A549 (cell line): Measurements from ENCODE around the gene SORD. TPM values are rescaled to one million over a fixed set of nuclear protein-coding genes. Genes with fewer than 3 reads are reported as not detected.
"Not testable (repeated sequence)": the region's sequence is repeated elsewhere in the genome, so short reads cannot be mapped to it uniquely, and the experiment has no call there.

Experiments used
- ATAC-seq, 2 experiments: fragments of 200-7000 bp in 1 of 2; fragments of >200 bp in 1 of 2; cut with Nextera tagmentation in 1 of 2; cut with Tn5 transposase in 1 of 2; 3 replicates each; pipeline versions ENCODE4 v1.8.0 to v1.9.1; 2018 to 2020; ENCODE audit warnings: mild to moderate bottlenecking in 1 of 2, moderate library complexity in 1 of 2
- CTCF ChIA-PET: fragments of 300-600 bp; sonication (Branson Sonifier 250); formaldehyde crosslinking; extraction: SDS; loops from one replicate; lab custom pipeline; 2021; ENCODE audit warnings: antibody characterized with exemption, inconsistent platforms; lab: Yijun Ruan, JAX
- POLR2A ChIA-PET: fragments of 350-600 bp; formaldehyde crosslinking; extraction: SDS; loops from one replicate; lab custom pipeline; 2021; ENCODE audit warnings: antibody characterized with exemption, inconsistent platforms; lab: Yijun Ruan, JAX
- DNase-seq, 2 experiments: peaks; one replicate each; pipeline versions ENCODE4 v3.0.0 to v3.0.0-alpha.2; 2011 to 2016; ENCODE audit warnings: low read depth in 1 of 2, low spot score in 1 of 2
- FAIRE-seq: peaks from 2 replicates; lab custom pipeline; 2011; peaks lifted over from hg19 to GRCh38; lab: Jason Lieb, UNC
- H3K27ac ChIP-seq, 2 experiments: fragments of >200 bp; sonication (Bioruptor Twin); formaldehyde crosslinking; 3 replicates each; pipeline ENCODE4 v1.5.1; 2016 to 2017
- H3K4me1 ChIP-seq: fragments of >200 bp; sonication (Bioruptor Twin); formaldehyde crosslinking; 3 replicates; pipeline ENCODE4 v1.6.1; 2016
- H3K4me2 ChIP-seq: fragments of >200 bp; sonication (Bioruptor Twin); formaldehyde crosslinking; 3 replicates; pipeline ENCODE4 v1.6.1; 2016
- H3K4me3 ChIP-seq: fragments of >200 bp; sonication (Bioruptor Twin); formaldehyde crosslinking; 3 replicates; pipeline ENCODE4 v1.5.1; 2016
- H3K9me3 ChIP-seq: fragments of >200 bp; sonication (Bioruptor Twin); formaldehyde crosslinking; 3 replicates; pipeline ENCODE4 v1.6.1; 2016
- HEYL ChIP-seq: fragments of 250-450 bp; sonication (Bioruptor Pico); IDR thresholded peaks from 2 replicates; pipeline ENCODE4 v1.8.0; 2021; ENCODE audit warnings: mild to moderate bottlenecking, moderate library complexity
- HOXB5 ChIP-seq: fragments of 250-450 bp; sonication (Bioruptor Pico); IDR thresholded peaks from 2 replicates; pipeline ENCODE4 v1.5.0; 2020; ENCODE audit warnings: mild to moderate bottlenecking, moderate library complexity
- NPAS2 ChIP-seq: fragments of 250-450 bp; sonication (Bioruptor Pico); IDR thresholded peaks from 2 replicates; pipeline ENCODE4 v1.8.0; 2022; ENCODE audit warnings: mild to moderate bottlenecking, moderate library complexity, borderline replicate concordance
- RAD21 ChIP-seq, 2 experiments: fragments of >200 bp in 1 of 2; sonication (Bioruptor Twin) in 1 of 2; formaldehyde crosslinking in 1 of 2; IDR thresholded peaks in 1 of 2; conservative IDR thresholded peaks in 1 of 2; 2 replicates in 1 of 2; 3 replicates in 1 of 2; pipeline ENCODE4 v1.6.1; 2012 to 2018; ENCODE audit warnings: inconsistent platforms in 1 of 2
- SMC3 ChIP-seq: fragments of >200 bp; sonication (Bioruptor Twin); formaldehyde crosslinking; IDR thresholded peaks from 3 replicates; pipeline ENCODE4 v1.6.1; 2018; ENCODE audit warnings: inconsistent platforms
- TFCP2L1 ChIP-seq: fragments of 250-450 bp; sonication (Bioruptor Pico); IDR thresholded peaks from 2 replicates; pipeline ENCODE4 v1.5.0; 2021; ENCODE audit warnings: mild to moderate bottlenecking
- WGBS: methylation state at CpG from one replicate; pipeline ENCODE4 v1.1.6; 2017; ENCODE audit errors: missing lambda C conversion rate; 5-methylcytosine and 5-hydroxymethylcytosine counted together
- polyA plus RNA-seq, 4 experiments: library from polyadenylated mRNA; depleted of rRNA in 3 of 4; stranded (reverse); fragments of >200 nt; fragmentation: RNase III in 1 of 4; extraction: RNeasy Plus Mini Kit Qiagen cat#74134 plus additional on column Dnase treatment in 1 of 4; gene quantifications; 2 replicates in 3 of 4; 3 replicates in 1 of 4; pipeline ENCODE4 v1.2.3, GENCODE V29; 2011 to 2017
- TF ChIP-seq, protein P1 (sequence below): fragments of >200 bp; sonication (Bioruptor Twin); formaldehyde crosslinking; IDR thresholded peaks from 3 replicates; pipeline ENCODE4 v1.5.1; 2016
- TF ChIP-seq, protein P2 (sequence below): fragments of >200 bp; sonication (Bioruptor Twin); formaldehyde crosslinking; IDR thresholded peaks from 2 replicates; pipeline ENCODE4 v1.6.1; 2016

The SORD gene
- polyA plus RNA-seq, 2 of the 4 experiments (the other 2 are of a cell fraction), result 37.6 to 49.8 TPM

DNA sequence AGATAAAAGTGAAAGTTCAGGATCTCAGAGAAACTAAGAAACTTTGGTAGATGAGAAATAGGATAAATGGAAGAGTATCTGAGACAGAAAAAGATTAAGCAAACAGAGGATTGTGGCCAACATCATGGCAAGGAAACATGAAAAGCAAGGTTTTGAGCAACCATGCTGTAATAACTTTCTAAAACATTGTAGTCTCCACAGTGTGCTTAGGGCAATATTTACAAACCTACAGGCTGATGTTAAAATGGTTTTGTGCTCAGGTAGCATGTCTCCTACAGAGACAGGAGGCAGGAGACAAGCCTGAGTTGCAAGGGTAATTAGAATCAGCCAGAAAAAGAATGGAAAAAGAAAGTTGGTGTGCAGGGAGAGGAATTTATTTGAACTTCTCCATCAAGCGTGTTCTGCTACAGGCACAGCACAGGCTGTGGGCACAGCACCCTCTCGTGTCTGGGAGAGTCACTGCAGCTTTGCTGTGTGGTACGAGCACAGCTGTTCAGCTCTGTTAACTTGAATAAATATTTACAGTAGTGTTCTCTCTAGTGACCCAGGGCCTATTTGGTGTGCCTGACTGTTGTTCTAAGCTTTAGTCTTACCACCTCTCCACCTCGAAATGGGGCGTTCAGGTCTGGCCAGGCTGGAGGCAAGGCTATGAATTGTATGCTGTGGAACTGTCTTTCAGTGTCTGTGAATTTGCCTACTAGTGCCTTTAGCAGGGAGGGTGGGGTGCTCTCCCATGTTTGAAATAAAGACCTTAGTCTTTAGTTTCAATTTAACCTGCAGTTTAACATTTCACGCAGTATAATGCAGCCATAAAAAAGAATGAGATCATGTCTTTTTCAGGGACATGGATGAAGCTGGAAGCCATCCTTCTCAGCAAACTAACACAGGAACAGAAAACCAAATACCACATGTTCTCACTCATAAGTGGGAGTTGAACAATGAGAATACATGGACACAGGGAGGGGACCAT lies 14.1 kb downstream of the SORD start:
- H3K9me3 ChIP-seq, H3K27ac ChIP-seq, H3K4me3 ChIP-seq, FAIRE-seq, H3K4me2 ChIP-seq, H3K4me1 ChIP-seq, POLR2A ChIA-PET: not testable (repeated sequence)
- 24% methylated on average over 6 of the region's 6 CpGs for WGBS
- DNase-seq (peak; percentile 14 to 55), ATAC-seq (peak; percentile 94 to 95)
- TF ChIP-seq, protein P1, sequence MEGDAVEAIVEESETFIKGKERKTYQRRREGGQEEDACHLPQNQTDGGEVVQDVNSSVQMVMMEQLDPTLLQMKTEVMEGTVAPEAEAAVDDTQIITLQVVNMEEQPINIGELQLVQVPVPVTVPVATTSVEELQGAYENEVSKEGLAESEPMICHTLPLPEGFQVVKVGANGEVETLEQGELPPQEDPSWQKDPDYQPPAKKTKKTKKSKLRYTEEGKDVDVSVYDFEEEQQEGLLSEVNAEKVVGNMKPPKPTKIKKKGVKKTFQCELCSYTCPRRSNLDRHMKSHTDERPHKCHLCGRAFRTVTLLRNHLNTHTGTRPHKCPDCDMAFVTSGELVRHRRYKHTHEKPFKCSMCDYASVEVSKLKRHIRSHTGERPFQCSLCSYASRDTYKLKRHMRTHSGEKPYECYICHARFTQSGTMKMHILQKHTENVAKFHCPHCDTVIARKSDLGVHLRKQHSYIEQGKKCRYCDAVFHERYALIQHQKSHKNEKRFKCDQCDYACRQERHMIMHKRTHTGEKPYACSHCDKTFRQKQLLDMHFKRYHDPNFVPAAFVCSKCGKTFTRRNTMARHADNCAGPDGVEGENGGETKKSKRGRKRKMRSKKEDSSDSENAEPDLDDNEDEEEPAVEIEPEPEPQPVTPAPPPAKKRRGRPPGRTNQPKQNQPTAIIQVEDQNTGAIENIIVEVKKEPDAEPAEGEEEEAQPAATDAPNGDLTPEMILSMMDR, result peak; percentile 58
- TF ChIP-seq SMC3 (peak; percentile 70), RAD21 (conservative IDR thresholded peaks at IDR 0.05 in 1 of 2, IDR thresholded peaks at IDR 0.05 in 1 of 2) (peak; percentile 59 to 72)
- CTCF ChIA-PET, result interaction anchor here (0.6 to 2.9 kb wide), 9 partner anchors 8 to 74 kb away, joined by 3 to 12 read pairs (median 4); partner anchors contain the start of gene SORD

DNA sequence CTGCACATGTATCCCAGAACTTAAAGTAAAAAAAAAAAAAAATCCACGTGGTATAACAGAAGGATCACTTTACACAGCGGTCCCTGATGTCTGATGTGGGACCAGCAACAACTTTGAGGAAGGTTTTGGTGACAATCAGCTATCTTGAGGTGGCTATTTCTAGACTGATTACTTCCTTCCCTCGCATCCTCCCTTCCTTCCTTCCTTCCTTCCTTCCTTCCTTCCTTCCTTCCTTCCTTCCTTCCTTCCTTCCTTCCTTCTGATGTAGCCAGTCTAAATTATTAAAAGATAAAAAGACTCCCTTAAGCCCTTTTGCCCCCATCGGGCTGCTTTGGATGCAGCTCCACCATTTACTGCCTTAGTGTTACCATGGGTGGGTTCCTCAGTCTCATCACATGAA lies 14.9 kb downstream of the SORD start:
- 71% methylated on average over 4 of the region's 4 CpGs for WGBS
- H3K27ac ChIP-seq, result no peak overlapping the region
- TF ChIP-seq HEYL (CRISPR knock-in tag), result no peak
- no peak for TF ChIP-seq TFCP2L1 (CRISPR knock-in tag)
- no peak for TF ChIP-seq NPAS2 (CRISPR knock-in tag)
- TF ChIP-seq, protein P2, sequence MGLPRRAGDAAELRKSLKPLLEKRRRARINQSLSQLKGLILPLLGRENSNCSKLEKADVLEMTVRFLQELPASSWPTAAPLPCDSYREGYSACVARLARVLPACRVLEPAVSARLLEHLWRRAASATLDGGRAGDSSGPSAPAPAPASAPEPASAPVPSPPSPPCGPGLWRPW, result no peak
- no peak for TF ChIP-seq SMC3
- TF ChIP-seq HOXB5 (CRISPR knock-in tag), result no peak
- POLR2A ChIA-PET, result no interaction called here
- H3K4me2 ChIP-seq, result no peak overlapping the region
- H3K4me1 ChIP-seq, result no peaks in the 10 kb centered on the region
- no peak overlapping the region for H3K4me3 ChIP-seq
- DNase-seq (no peak), ATAC-seq (no peak), FAIRE-seq (no peak)
- no peaks in the 10 kb centered on the region for H3K9me3 ChIP-seq
- CTCF ChIA-PET, result interaction anchor here (1.5 to 2.9 kb wide), 4 partner anchors 10 to 71 kb away, joined by 3 to 12 read pairs (median 8); no protein-coding TSS in a partner anchor

DNA sequence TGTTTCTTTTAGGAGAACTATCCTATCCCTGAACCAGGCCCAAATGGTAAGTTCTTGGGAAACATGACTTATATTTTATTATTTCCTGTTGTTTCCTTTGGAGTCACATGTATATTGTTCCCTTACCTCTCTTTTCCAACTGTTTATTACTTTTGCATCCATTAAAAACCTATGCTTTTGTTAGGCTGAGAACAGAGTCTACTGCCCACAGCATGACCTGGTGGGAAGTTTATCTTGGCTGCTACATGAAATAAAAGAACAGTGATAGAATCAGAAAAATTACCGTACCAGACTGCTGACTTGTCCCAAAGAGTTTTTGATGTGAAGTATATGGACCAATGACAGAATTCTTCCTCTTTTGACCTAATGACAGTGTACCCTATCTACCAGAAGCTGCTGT lies 17.4 kb downstream of the SORD start:
- H3K4me2 ChIP-seq, DNase-seq, H3K9me3 ChIP-seq, H3K4me1 ChIP-seq, ATAC-seq, H3K27ac ChIP-seq, FAIRE-seq, H3K4me3 ChIP-seq, POLR2A ChIA-PET: not testable (repeated sequence)
- CTCF ChIA-PET, result interaction anchor here (1.2 kb wide), 1 partner anchor 17 kb away, joined by 3 read pairs; no protein-coding TSS in a partner anchor
- 88% methylated on average over 1 of the region's 1 CpG for WGBS

DNA sequence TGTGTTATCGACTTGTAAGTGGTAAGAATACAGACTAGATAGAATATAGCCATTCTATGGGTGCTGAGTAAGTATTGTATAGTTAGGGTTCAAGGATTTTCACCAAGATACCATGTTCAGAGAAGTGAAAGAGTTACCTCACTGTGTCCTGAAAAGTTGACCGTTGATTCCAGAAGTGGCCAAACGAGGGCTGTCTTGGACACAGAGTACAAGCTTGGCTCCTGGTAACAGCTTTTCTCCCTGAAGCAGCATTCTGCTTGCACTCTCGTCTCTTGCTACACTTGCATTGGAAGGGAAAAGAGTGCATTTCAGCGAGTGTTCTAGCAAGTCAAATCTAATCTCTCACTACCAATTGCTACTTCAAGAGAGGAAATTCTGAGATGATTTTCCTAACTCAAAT lies 18.5 kb downstream of the SORD start:
- H3K27ac ChIP-seq, H3K4me2 ChIP-seq, H3K4me3 ChIP-seq, ATAC-seq, FAIRE-seq, H3K9me3 ChIP-seq, DNase-seq, POLR2A ChIA-PET, H3K4me1 ChIP-seq: not testable (repeated sequence)
- CTCF ChIA-PET, result interaction anchor here (1.2 kb wide), 1 partner anchor 18 kb away, joined by 3 read pairs; no protein-coding TSS in a partner anchor
- 75% methylated on average over 5 of the region's 5 CpGs for WGBS

DNA sequence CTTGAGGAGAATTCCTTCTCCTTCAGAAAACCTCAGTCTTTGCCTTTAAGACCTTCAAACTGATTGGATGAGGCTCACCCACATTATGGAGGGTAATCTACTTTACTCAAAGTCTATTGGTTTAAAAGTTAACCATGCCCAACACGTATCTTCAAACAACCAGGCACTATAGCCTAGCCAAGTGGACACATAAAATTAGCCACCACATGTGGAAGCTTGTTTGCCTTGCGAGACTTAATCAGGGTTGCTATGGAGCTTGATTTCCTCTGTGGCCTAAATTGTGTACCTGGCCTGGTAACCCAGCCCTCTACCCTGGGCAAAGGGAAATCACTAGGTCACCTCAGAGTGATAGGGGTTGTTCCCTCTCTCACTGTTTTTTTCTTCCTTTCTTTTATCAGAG lies 19.9 kb downstream of the SORD start:
- POLR2A ChIA-PET, H3K27ac ChIP-seq: not testable (repeated sequence)
- 100% methylated on average over 1 of the region's 2 CpGs for WGBS

DNA sequence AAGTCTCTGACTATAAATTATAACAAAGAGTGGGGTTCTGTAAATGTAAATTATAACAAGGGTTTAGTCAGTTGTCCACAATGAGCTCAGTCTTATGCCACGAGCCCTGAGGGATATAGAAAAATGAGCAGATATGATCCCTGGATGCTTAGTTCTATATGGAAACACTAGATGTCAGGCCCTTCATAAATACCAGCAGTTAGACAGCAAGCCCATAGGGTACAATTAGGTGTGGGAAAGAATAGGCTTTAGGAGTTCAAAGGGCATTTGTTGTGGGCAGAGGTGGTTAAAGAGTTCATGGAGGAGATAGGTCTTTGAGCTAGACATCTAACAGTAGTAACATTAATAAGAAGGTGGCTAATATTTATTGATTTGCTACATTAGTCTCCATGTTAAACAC lies 21.3 kb downstream of the SORD start:
- not testable (repeated sequence) for FAIRE-seq
- WGBS, result 100% methylated on average over 1 of the region's 1 CpG

More for the DNA sequence above, 19.9 kb downstream of the SORD start:
- H3K4me2 ChIP-seq, ATAC-seq, H3K4me1 ChIP-seq, DNase-seq, H3K9me3 ChIP-seq, H3K4me3 ChIP-seq, FAIRE-seq, CTCF ChIA-PET: not testable (repeated sequence)

DNA sequence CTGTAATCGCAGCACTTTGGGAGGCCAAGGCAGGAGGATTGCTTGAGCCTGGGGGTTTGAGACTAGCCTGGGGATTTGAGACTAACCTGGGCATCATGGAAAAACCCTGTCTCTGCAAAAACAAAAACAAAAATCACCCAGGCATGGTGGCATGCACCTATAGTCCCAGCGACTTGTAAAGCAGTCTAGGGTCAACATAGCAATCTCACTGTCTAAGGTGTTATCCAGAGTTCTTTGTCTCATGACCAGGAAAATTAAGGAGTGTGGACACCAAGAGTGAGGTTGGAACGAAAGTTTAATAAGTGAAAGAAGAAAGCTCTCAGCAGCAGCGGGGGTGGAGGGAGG lies 25.4 kb downstream of the SORD start:
- H3K4me1 ChIP-seq, H3K9me3 ChIP-seq, CTCF ChIA-PET, POLR2A ChIA-PET, FAIRE-seq, ATAC-seq, H3K27ac ChIP-seq, H3K4me2 ChIP-seq, H3K4me3 ChIP-seq, DNase-seq: not testable (repeated sequence)
- WGBS, result 93% methylated on average over 4 of the region's 4 CpGs

More for the DNA sequence above, 21.3 kb downstream of the SORD start:
- DNase-seq, H3K9me3 ChIP-seq, CTCF ChIA-PET, H3K4me1 ChIP-seq, H3K4me2 ChIP-seq, ATAC-seq, POLR2A ChIA-PET, H3K4me3 ChIP-seq, H3K27ac ChIP-seq: not testable (repeated sequence)
